Stimulated activated CD4-positive, alpha-beta T cell treated with anti-CD3 and anti-CD28 coated beads, Interleukin-4, amount 100 ng/mL, for 1 hour (primary cell): ENCODE measurements around the gene HES3.

Experiments
- DNase-seq: peaks from one replicate; pipeline ENCODE4 v3.0.0-alpha.2; 2020

HES3 gene

GRCh38 chr1:6265151-6265550, 21.2 kb downstream of the HES3 start:
- DNase-seq, result no peak

- DNase-seq, result no peak
Measured at GRCh38 chr1:6266641-6267040, 22.7 kb downstream of the HES3 start.

- DNase-seq, result no peak
Measured at GRCh38 chr1:6267686-6268322, 23.8 kb downstream of the HES3 start.

- no peak for DNase-seq
Measured at GRCh38 chr1:6268415-6268814, 24.4 kb downstream of the HES3 start.

GRCh38 chr1:6269296-6269695, 25.3 kb downstream of the HES3 start:
- DNase-seq, result no peak

GRCh38 chr1:6269720-6270400, 25.9 kb downstream of the HES3 start:
- no peak for DNase-seq

- DNase-seq, result no peak
Measured at GRCh38 chr1:6270401-6270800, 26.4 kb downstream of the HES3 start.

GRCh38 chr1:6271006-6271405, 27.0 kb downstream of the HES3 start:
- DNase-seq, result no peak

- DNase-seq, result no peak
Measured at GRCh38 chr1:6271554-6271953, 27.6 kb downstream of the HES3 start.

GRCh38 chr1:6272452-6272851, 28.5 kb downstream of the HES3 start:
- no peak for DNase-seq

GRCh38 chr1:6272868-6273267, 28.9 kb downstream of the HES3 start:
- no peak for DNase-seq

- no peak for DNase-seq
Measured at GRCh38 chr1:6273380-6273891, 29.5 kb downstream of the HES3 start.

GRCh38 chr1:6274102-6274501, 30.1 kb downstream of the HES3 start:
- DNase-seq, result no peak

GRCh38 chr1:6274622-6275139, 30.7 kb downstream of the HES3 start:
- no peak for DNase-seq

- DNase-seq, result no peak
Measured at GRCh38 chr1:6275826-6276782, 32.1 kb downstream of the HES3 start.

- DNase-seq, result no peak
Measured at GRCh38 chr1:6276811-6277555, 33.0 kb downstream of the HES3 start.

GRCh38 chr1:6278263-6278662, 34.3 kb downstream of the HES3 start:
- no peak for DNase-seq

- no peak for DNase-seq
Measured at GRCh38 chr1:6279066-6279465, 35.1 kb downstream of the HES3 start.

- no peak for DNase-seq
Measured at GRCh38 chr1:6279613-6280383, 35.8 kb downstream of the HES3 start.

GRCh38 chr1:6280761-6281451, 36.9 kb downstream of the HES3 start:
- no peak for DNase-seq
